Mesenchymal stem cell (in vitro differentiated cells and primary cell): Measurements from ENCODE around the gene GALNT13.

Source experiments
- DNase-seq: peaks from one replicate; pipeline ENCODE4 v3.0.0-alpha.2; 2013
- H2AFZ ChIP-seq: one replicate; pipeline ENCODE4 v1.6.1; 2013; ENCODE audit warnings: low read depth, mild to moderate bottlenecking, control low read depth, inconsistent platforms, low read length, moderate library complexity
- H2AK5ac ChIP-seq: 2 replicates; pipeline ENCODE4 v1.6.1; 2013; ENCODE audit warnings: low read length, moderate library complexity, mild to moderate bottlenecking, inconsistent platforms; ENCODE audit not compliant: severe bottlenecking
- H2BK120ac ChIP-seq: one replicate; pipeline ENCODE4 v1.6.1; 2013; ENCODE audit warnings: low read depth, mild to moderate bottlenecking, inconsistent platforms, low read length, moderate library complexity
- H2BK12ac ChIP-seq, 2 experiments: one replicate each; pipeline ENCODE4 v1.6.1; 2013; ENCODE audit warnings: inconsistent platforms in 2 of 2, low read length in 2 of 2, mild to moderate bottlenecking in 2 of 2, moderate library complexity in 2 of 2, control low read depth in 1 of 2
- H2BK15ac ChIP-seq: one replicate; pipeline ENCODE4 v1.6.1; 2013; ENCODE audit warnings: mild to moderate bottlenecking, low read depth, inconsistent platforms; ENCODE audit not compliant: poor library complexity, severe bottlenecking
- H2BK5ac ChIP-seq: 2 replicates; pipeline ENCODE4 v1.6.1; 2013; ENCODE audit warnings: low read depth, mild to moderate bottlenecking, low read length, control low read depth, inconsistent platforms; ENCODE audit not compliant: poor library complexity, severe bottlenecking
- H3K14ac ChIP-seq, 2 experiments: one replicate each; pipeline ENCODE4 v1.6.1; 2013; ENCODE audit warnings: inconsistent platforms in 2 of 2, low read length in 2 of 2, control low read depth in 1 of 2, mild to moderate bottlenecking in 1 of 2, moderate library complexity in 1 of 2
- H3K18ac ChIP-seq, 2 experiments: one replicate each; pipeline ENCODE4 v1.6.1; 2013; ENCODE audit warnings: inconsistent platforms in 2 of 2, low read length in 2 of 2, control low read depth in 1 of 2, low read depth in 1 of 2, mild to moderate bottlenecking in 1 of 2
- H3K23ac ChIP-seq, 2 experiments: one replicate each; pipeline ENCODE4 v1.6.1; 2013; ENCODE audit warnings: inconsistent platforms in 2 of 2, low read length in 2 of 2, mild to moderate bottlenecking in 2 of 2, moderate library complexity in 2 of 2, control low read depth in 1 of 2
- H3K27ac ChIP-seq: 2 replicates; pipeline ENCODE4 v1.5.1; 2013; ENCODE audit warnings: mild to moderate bottlenecking, moderate library complexity, low read length, control low read depth, inconsistent platforms; ENCODE audit not compliant: poor library complexity, severe bottlenecking
- H3K27me3 ChIP-seq, 2 experiments: 2 replicates each; pipeline versions ENCODE4 v1.6.1 to v1.7.0; 2013; ENCODE audit warnings: low read length in 2 of 2, mild to moderate bottlenecking in 2 of 2, moderate library complexity in 2 of 2, control low read depth in 1 of 2, inconsistent platforms in 1 of 2; ENCODE audit not compliant: control insufficient read depth in 1 of 2, insufficient read depth in 1 of 2
- H3K36me3 ChIP-seq, 2 experiments: 2 replicates each; pipeline versions ENCODE4 v1.6.1 to v1.7.0; 2013; ENCODE audit warnings: low read length in 2 of 2, control low read depth in 1 of 2, inconsistent platforms in 1 of 2, low read depth in 1 of 2, mild to moderate bottlenecking in 1 of 2; ENCODE audit not compliant: insufficient read depth in 2 of 2, control insufficient read depth in 1 of 2
- H3K4ac ChIP-seq, 2 experiments: one replicate each; pipeline ENCODE4 v1.6.1; 2013; ENCODE audit warnings: inconsistent platforms in 2 of 2, low read length in 2 of 2, mild to moderate bottlenecking in 2 of 2, moderate library complexity in 2 of 2, control low read depth in 1 of 2, low read depth in 1 of 2
- H3K4me1 ChIP-seq: 2 replicates; pipeline ENCODE4 v1.6.1; 2013; ENCODE audit warnings: low read depth, low read length, control low read depth; ENCODE audit not compliant: control insufficient read depth, insufficient read depth
- H3K4me2 ChIP-seq: 2 replicates; pipeline ENCODE4 v1.6.1; 2013; ENCODE audit warnings: low read length, mild to moderate bottlenecking, inconsistent platforms; ENCODE audit not compliant: poor library complexity, severe bottlenecking
- H3K4me3 ChIP-seq, 2 experiments: 2 replicates each; pipeline versions ENCODE4 v1.5.1 to v1.7.0; 2013; ENCODE audit warnings: low read length in 2 of 2, mild to moderate bottlenecking in 2 of 2, control low read depth in 1 of 2, low read depth in 1 of 2; ENCODE audit not compliant: insufficient read depth in 1 of 2
- H3K79me1 ChIP-seq: replicated peaks from 2 replicates; pipeline ENCODE4 v1.6.1; 2013; ENCODE audit warnings: mild to moderate bottlenecking, control low read depth, low read length, inconsistent platforms; ENCODE audit not compliant: poor library complexity, severe bottlenecking
- H3K9ac ChIP-seq: 2 replicates; pipeline ENCODE4 v1.7.0; 2013; ENCODE audit warnings: mild to moderate bottlenecking, low read length, moderate library complexity
- H3K9me3 ChIP-seq: 2 replicates; pipeline ENCODE4 v1.7.0; 2013; ENCODE audit warnings: mild to moderate bottlenecking, low read length; ENCODE audit not compliant: control insufficient read depth
- H4K8ac ChIP-seq: one replicate; pipeline ENCODE4 v1.6.1; 2013; ENCODE audit warnings: inconsistent platforms, mild to moderate bottlenecking, low read length, moderate library complexity
- H4K91ac ChIP-seq: one replicate; pipeline ENCODE4 v1.6.1; 2013; ENCODE audit warnings: mild to moderate bottlenecking, low read length, inconsistent platforms
- WGBS: methylation state at CpG from one replicate; pipeline ENCODE4 v1.1.7; 2013; ENCODE audit warnings: mixed read lengths; 5-methylcytosine and 5-hydroxymethylcytosine counted together

Gene GALNT13

GRCh38 chr2:154446324-154446723, 574.6 kb downstream of the GALNT13 start:
- no peaks in the 10 kb centered on the region for H3K36me3 ChIP-seq
- H3K23ac ChIP-seq, result no peak overlapping the region

GRCh38 chr2:154447727-154448418, 576.2 kb downstream of the GALNT13 start:
- Histone ChIP-seq H3K23ac (no peak overlapping the region), H3K4me3 (no peak overlapping the region), H2BK12ac (no peak overlapping the region), H3K79me1 (no peaks in the 10 kb centered on the region), H3K4me1 (no peaks in the 10 kb centered on the region), H3K4ac (no peak overlapping the region), H3K9me3 (no peaks in the 10 kb centered on the region), H2BK120ac (no peak overlapping the region), H3K9ac (no peak overlapping the region), H4K91ac (no peak overlapping the region), H2BK15ac (no peak overlapping the region), H2BK5ac (no peak overlapping the region), H3K27me3 (no peaks in the 10 kb centered on the region), H4K8ac (no peak overlapping the region), H2AFZ (no peak overlapping the region), H3K14ac (no peak overlapping the region), H3K18ac (no peak overlapping the region), H3K27ac (no peak overlapping the region), H2AK5ac (no peak overlapping the region), H3K36me3 (no peaks in the 10 kb centered on the region), H3K4me2 (no peak overlapping the region)
- DNase-seq, result no peak
- WGBS, result 83% methylated on average over 1 of the region's 2 CpGs

More at GRCh38 chr2:154446324-154446723, 574.6 kb downstream of the GALNT13 start:
- 68% methylated on average over 2 of the region's 2 CpGs for WGBS
- no peaks in the 10 kb centered on the region for H3K27me3 ChIP-seq
- H2BK12ac ChIP-seq, result no peak overlapping the region
- no peaks in the 10 kb centered on the region for H3K4me1 ChIP-seq
- H4K8ac ChIP-seq, result no peak overlapping the region
- DNase-seq, result no peak
- H3K79me1 ChIP-seq, result no peaks in the 10 kb centered on the region
- no peaks in the 10 kb centered on the region for H3K9me3 ChIP-seq
- H3K9ac ChIP-seq, result no peak overlapping the region
- H4K91ac ChIP-seq, result no peak overlapping the region
- H3K4ac ChIP-seq, result no peak overlapping the region
- no peak overlapping the region for H2AFZ ChIP-seq
- no peak overlapping the region for H3K4me2 ChIP-seq
- no peak overlapping the region for H3K14ac ChIP-seq
- H3K4me3 ChIP-seq, result no peak overlapping the region
- H2BK120ac ChIP-seq, result no peak overlapping the region
- H3K27ac ChIP-seq, result no peak overlapping the region
- H3K18ac ChIP-seq, result no peak overlapping the region
- H2AK5ac ChIP-seq, result no peak overlapping the region
- H2BK15ac ChIP-seq, result no peak overlapping the region
- H2BK5ac ChIP-seq, result no peak overlapping the region

- Histone ChIP-seq H4K8ac (no peak overlapping the region), H2BK15ac (no peak overlapping the region), H3K18ac (no peak overlapping the region), H2AK5ac (no peak overlapping the region), H3K9ac (no peak overlapping the region), H3K27ac (no peak overlapping the region), H3K14ac (no peak overlapping the region), H2BK120ac (no peak overlapping the region), H2BK5ac (no peak overlapping the region), H3K4me3 (no peak overlapping the region), H3K27me3 (no peaks in the 10 kb centered on the region), H3K79me1 (no peaks in the 10 kb centered on the region), H3K36me3 (no peaks in the 10 kb centered on the region), H3K9me3 (no peaks in the 10 kb centered on the region), H3K4ac (no peak overlapping the region), H2BK12ac (no peak overlapping the region), H4K91ac (no peak overlapping the region), H3K4me1 (no peaks in the 10 kb centered on the region), H2AFZ (no peak overlapping the region), H3K4me2 (no peak overlapping the region), H3K23ac (no peak overlapping the region)
- no peak for DNase-seq
- 75% methylated on average over 5 of the region's 6 CpGs for WGBS
Observed at GRCh38 chr2:154449951-154450658, 578.4 kb downstream of the GALNT13 start.

GRCh38 chr2:154452471-154452870, 580.7 kb downstream of the GALNT13 start:
- no peak overlapping the region for H2BK5ac ChIP-seq
- no peak overlapping the region for H3K4me3 ChIP-seq
- no peak overlapping the region for H3K14ac ChIP-seq
- no peaks in the 10 kb centered on the region for H3K36me3 ChIP-seq
- H4K8ac ChIP-seq, result no peak overlapping the region
- H3K4ac ChIP-seq, result no peak overlapping the region
- H2BK15ac ChIP-seq, result no peak overlapping the region
- no peak overlapping the region for H2AK5ac ChIP-seq
- no peak overlapping the region for H4K91ac ChIP-seq
- no peaks in the 10 kb centered on the region for H3K4me1 ChIP-seq
- DNase-seq, result no peak
- no peak overlapping the region for H2AFZ ChIP-seq
- H2BK12ac ChIP-seq, result no peak overlapping the region
- no peak overlapping the region for H3K18ac ChIP-seq
- no peak overlapping the region for H3K27ac ChIP-seq
- no peak overlapping the region for H3K23ac ChIP-seq
- H3K79me1 ChIP-seq, result no peaks in the 10 kb centered on the region
- H3K9ac ChIP-seq, result no peak overlapping the region
- H2BK120ac ChIP-seq, result no peak overlapping the region
- H3K9me3 ChIP-seq, result no peaks in the 10 kb centered on the region
- WGBS, result no CpG with 5 or more reads among the region's 2 CpGs
- no peaks in the 10 kb centered on the region for H3K27me3 ChIP-seq
- H3K4me2 ChIP-seq, result no peak overlapping the region
